SH-SY5Y (cell line): Measurements from ENCODE around the gene ZNF48.

ENCODE experiments used
- GATA2 ChIP-seq: IDR thresholded peaks from 2 replicates; pipeline ENCODE4 v1.6.1; 2011; ENCODE audit warnings: mild to moderate bottlenecking, low read depth, low read length
- GATA3 ChIP-seq: IDR thresholded peaks from 2 replicates; pipeline ENCODE4 v1.6.1; 2011; ENCODE audit warnings: low read depth, mild to moderate bottlenecking, low read length, moderate library complexity

- TF ChIP-seq GATA3 = no peak
- TF ChIP-seq GATA2 = no peak
Observed at GRCh38 chr16:30354423-30355143, 40.6 kb upstream of the ZNF48 start.
